H9 (cell line): Measurements from ENCODE around the gene HAUS7. TPM values are rescaled to one million over a fixed set of nuclear protein-coding genes. Genes with fewer than 3 reads are reported as not detected.

Experiments
- DNase-seq: peaks from one replicate; pipeline ENCODE4 v3.0.0-alpha.2; 2017
- H2AFZ ChIP-seq: one replicate; pipeline ENCODE4 v1.6.1; 2013; ENCODE audit warnings: mild to moderate bottlenecking, low read length, control low read depth, moderate library complexity
- H2AK5ac ChIP-seq: 2 replicates; pipeline ENCODE4 v1.6.1; 2013; ENCODE audit warnings: low read length, control low read depth, mixed read lengths; ENCODE audit not compliant: insufficient read length
- H2BK120ac ChIP-seq: one replicate; pipeline ENCODE4 v1.6.1; 2013; ENCODE audit warnings: low read depth, mild to moderate bottlenecking, low read length, control low read depth, inconsistent platforms; ENCODE audit not compliant: poor library complexity, severe bottlenecking
- H2BK12ac ChIP-seq: 2 replicates; pipeline ENCODE4 v1.6.1; 2013; ENCODE audit warnings: low read length, control low read depth, mixed read lengths, low read depth; ENCODE audit not compliant: insufficient read length
- H2BK15ac ChIP-seq: 2 replicates; pipeline ENCODE4 v1.6.1; 2013; ENCODE audit warnings: low read depth, low read length, control low read depth
- H2BK20ac ChIP-seq: one replicate; pipeline ENCODE4 v1.6.1; 2013; ENCODE audit warnings: low read depth, mild to moderate bottlenecking, low read length, control low read depth, inconsistent platforms; ENCODE audit not compliant: poor library complexity, severe bottlenecking
- H2BK5ac ChIP-seq: 2 replicates; pipeline ENCODE4 v1.6.1; 2013; ENCODE audit warnings: low read length, control low read depth, mixed read lengths; ENCODE audit not compliant: insufficient read length
- H3K14ac ChIP-seq: 2 replicates; pipeline ENCODE4 v1.6.1; 2013; ENCODE audit warnings: low read length, control low read depth; ENCODE audit not compliant: insufficient read depth
- H3K18ac ChIP-seq: 2 replicates; pipeline ENCODE4 v1.6.1; 2013; ENCODE audit warnings: low read depth, mild to moderate bottlenecking, mixed read lengths, low read length, control low read depth; ENCODE audit not compliant: insufficient read length
- H3K23ac ChIP-seq: 2 replicates; pipeline ENCODE4 v1.6.1; 2013; ENCODE audit warnings: low read length, control low read depth, mixed read lengths, low read depth; ENCODE audit not compliant: insufficient read length
- H3K23me2 ChIP-seq: 2 replicates; pipeline ENCODE4 v1.6.1; 2013; ENCODE audit warnings: low read depth, mild to moderate bottlenecking, mixed read lengths, low read length, control low read depth; ENCODE audit not compliant: insufficient read length, poor library complexity, severe bottlenecking
- H3K27ac ChIP-seq: 2 replicates; pipeline ENCODE4 v1.5.1; 2013; ENCODE audit warnings: low read length, control low read depth, mixed read lengths, low read depth; ENCODE audit not compliant: insufficient read length
- H3K27me3 ChIP-seq: 2 replicates; pipeline ENCODE4 v1.6.1; 2013; ENCODE audit warnings: low read length, control low read depth, inconsistent platforms; ENCODE audit not compliant: insufficient read depth
- H3K4ac ChIP-seq: 2 replicates; pipeline ENCODE4 v1.6.1; 2013; ENCODE audit warnings: low read depth, mild to moderate bottlenecking, control low read depth, inconsistent platforms, low read length, moderate library complexity
- H3K4me1 ChIP-seq: 2 replicates; pipeline ENCODE4 v1.6.1; 2013; ENCODE audit warnings: low read length, control low read depth, inconsistent platforms; ENCODE audit not compliant: insufficient read depth
- H3K4me2 ChIP-seq: 2 replicates; pipeline ENCODE4 v1.6.1; 2013; ENCODE audit warnings: low read length, control low read depth, mixed read lengths; ENCODE audit not compliant: insufficient read length, insufficient read depth
- H3K56ac ChIP-seq: 2 replicates; pipeline ENCODE4 v1.6.1; 2013; ENCODE audit warnings: low read depth, mild to moderate bottlenecking, mixed read lengths, low read length, control low read depth; ENCODE audit not compliant: insufficient read length
- H3K79me1 ChIP-seq: 2 replicates; pipeline ENCODE4 v1.6.1; 2013; ENCODE audit warnings: low read depth, mild to moderate bottlenecking, moderate library complexity, low read length, control low read depth, inconsistent platforms; ENCODE audit not compliant: insufficient read depth, poor library complexity, severe bottlenecking
- H3K79me2 ChIP-seq: 2 replicates; pipeline ENCODE4 v1.6.1; 2013; ENCODE audit warnings: low read length, control low read depth, inconsistent platforms; ENCODE audit not compliant: insufficient read depth
- H3K9ac ChIP-seq: 2 replicates; pipeline ENCODE4 v1.6.1; 2013; ENCODE audit warnings: low read length, control low read depth, mixed read lengths; ENCODE audit not compliant: insufficient read length; ENCODE audit errors: extremely low read depth
- H3K9me3 ChIP-seq: one replicate; pipeline ENCODE4 v1.6.1; 2013; ENCODE audit warnings: low read depth, low read length, inconsistent platforms; ENCODE audit not compliant: control insufficient read depth
- H3T11ph ChIP-seq: one replicate; pipeline ENCODE4 v1.6.1; 2013; ENCODE audit warnings: mild to moderate bottlenecking, low read length, control low read depth, inconsistent platforms
- H4K20me1 ChIP-seq: one replicate; pipeline ENCODE4 v1.6.1; 2013; ENCODE audit not compliant: control insufficient read depth, insufficient read length, insufficient read depth
- H4K5ac ChIP-seq: 2 replicates; pipeline ENCODE4 v1.6.1; 2013; ENCODE audit warnings: low read depth, mild to moderate bottlenecking, mixed read lengths, low read length, control low read depth; ENCODE audit not compliant: insufficient read length
- H4K8ac ChIP-seq: replicated peaks from 2 replicates; pipeline ENCODE4 v1.6.1; 2013; ENCODE audit warnings: low read length, control low read depth, mixed read lengths, low read depth; ENCODE audit not compliant: insufficient read length
- H4K91ac ChIP-seq: 2 replicates; pipeline ENCODE4 v1.6.1; 2013; ENCODE audit warnings: low read depth, mild to moderate bottlenecking, moderate library complexity, mixed read lengths, low read length, control low read depth; ENCODE audit not compliant: insufficient read length
- H3K27ac Mint-ChIP-seq, 3 experiments: 2 replicates in 2 of 3; 3 replicates in 1 of 3; pipeline ENCODE4 v1.8.0; 2020 to 2021; ENCODE audit warnings: mixed read lengths in 3 of 3, mild to moderate bottlenecking in 1 of 3, moderate library complexity in 1 of 3
- H3K27me3 Mint-ChIP-seq: 2 replicates; pipeline ENCODE4 v1.8.0; 2021; ENCODE audit warnings: low read depth, mild to moderate bottlenecking, moderate library complexity, mixed read lengths
- H3K36me3 Mint-ChIP-seq, 3 experiments: 2 replicates in 2 of 3; 3 replicates in 1 of 3; pipeline ENCODE4 v1.8.0; 2020 to 2021; ENCODE audit warnings: low read depth in 3 of 3, mixed read lengths in 3 of 3; ENCODE audit not compliant: insufficient read depth in 1 of 3
- H3K4me1 Mint-ChIP-seq, 2 experiments: 2 replicates each; pipeline ENCODE4 v1.8.0; 2020; ENCODE audit warnings: mixed read lengths in 2 of 2
- H3K4me3 Mint-ChIP-seq, 2 experiments: 2 replicates in 1 of 2; 3 replicates in 1 of 2; pipeline ENCODE4 v1.8.0; 2020 to 2021; ENCODE audit warnings: mild to moderate bottlenecking in 2 of 2, mixed read lengths in 2 of 2, moderate library complexity in 1 of 2
- H3K9me3 Mint-ChIP-seq, 2 experiments: 2 replicates in 1 of 2; 3 replicates in 1 of 2; pipeline ENCODE4 v1.8.0; 2020; ENCODE audit warnings: mild to moderate bottlenecking in 2 of 2, mixed read lengths in 2 of 2, moderate library complexity in 1 of 2
- WGBS: extraction: QIAGEN DNeasy Blood & Tissue Kit; methylation state at CpG from one replicate; pipeline ENCODE4 v1.1.7; 2013; ENCODE audit warnings: missing lambda C conversion rate, low lambda C conversion rate, mixed read lengths; ENCODE audit not compliant: insufficient read length; ENCODE audit errors: extremely low coverage; 5-methylcytosine and 5-hydroxymethylcytosine counted together
- total RNA-seq: library from RNA; stranded (reverse); gene quantifications from 2 replicates; pipeline ENCODE4 v1.2.1, GENCODE V29; 2021
- TF ChIP-seq, protein P1 (sequence below): fragments of 200-600 bp; sonication (generic); conservative IDR thresholded peaks from 3 replicates; pipeline ENCODE4 v1.8.0; 2021; ENCODE audit warnings: antibody characterized with exemption, mild to moderate bottlenecking

Gene HAUS7
- total RNA-seq, 1 experiment from 2014 or later, result 45.3 TPM

GRCh38 chrX:153446636-153446936, 23.8 kb downstream of the HAUS7 start:
- H4K8ac ChIP-seq, result no peak overlapping the region
- no peak overlapping the region for H2BK5ac ChIP-seq
- DNase-seq, result no peak
- no peak overlapping the region for H3K9ac ChIP-seq
- TF ChIP-seq, protein P1, sequence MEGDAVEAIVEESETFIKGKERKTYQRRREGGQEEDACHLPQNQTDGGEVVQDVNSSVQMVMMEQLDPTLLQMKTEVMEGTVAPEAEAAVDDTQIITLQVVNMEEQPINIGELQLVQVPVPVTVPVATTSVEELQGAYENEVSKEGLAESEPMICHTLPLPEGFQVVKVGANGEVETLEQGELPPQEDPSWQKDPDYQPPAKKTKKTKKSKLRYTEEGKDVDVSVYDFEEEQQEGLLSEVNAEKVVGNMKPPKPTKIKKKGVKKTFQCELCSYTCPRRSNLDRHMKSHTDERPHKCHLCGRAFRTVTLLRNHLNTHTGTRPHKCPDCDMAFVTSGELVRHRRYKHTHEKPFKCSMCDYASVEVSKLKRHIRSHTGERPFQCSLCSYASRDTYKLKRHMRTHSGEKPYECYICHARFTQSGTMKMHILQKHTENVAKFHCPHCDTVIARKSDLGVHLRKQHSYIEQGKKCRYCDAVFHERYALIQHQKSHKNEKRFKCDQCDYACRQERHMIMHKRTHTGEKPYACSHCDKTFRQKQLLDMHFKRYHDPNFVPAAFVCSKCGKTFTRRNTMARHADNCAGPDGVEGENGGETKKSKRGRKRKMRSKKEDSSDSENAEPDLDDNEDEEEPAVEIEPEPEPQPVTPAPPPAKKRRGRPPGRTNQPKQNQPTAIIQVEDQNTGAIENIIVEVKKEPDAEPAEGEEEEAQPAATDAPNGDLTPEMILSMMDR, result no peak
- no peak overlapping the region for H2BK120ac ChIP-seq
- no peak overlapping the region for H3K14ac ChIP-seq
- no peaks in the 10 kb centered on the region for H3K79me1 ChIP-seq
- no peak overlapping the region for H2BK20ac ChIP-seq
- no peak overlapping the region for H3K27ac Mint-ChIP-seq
- no peak overlapping the region for H3K23ac ChIP-seq
- WGBS, result no CpG with 5 or more reads among the region's 10 CpGs
- peaks cover 49 to 66% of the 10 kb centered on the region in 2 experiments for H3K9me3 Mint-ChIP-seq
- no peak overlapping the region for H4K5ac ChIP-seq
- no peaks in the 10 kb centered on the region for H3K4me1 Mint-ChIP-seq
- H3K4me1 ChIP-seq, result no peaks in the 10 kb centered on the region
- H4K91ac ChIP-seq, result no peak overlapping the region
- H3K79me2 ChIP-seq, result no peaks in the 10 kb centered on the region
- H3K9me3 ChIP-seq, result peaks cover 20% of the 10 kb centered on the region
- no peak overlapping the region for H3K18ac ChIP-seq
- H3K36me3 Mint-ChIP-seq, result peaks cover 10 to 16% (median 15%) of the 10 kb centered on the region in 3 experiments; a peak in 5 of 7 replicates
- H3K4me2 ChIP-seq, result no peak overlapping the region
- no peak overlapping the region for H3K27ac ChIP-seq
- H3K4me3 Mint-ChIP-seq, result no peak overlapping the region
- H3K23me2 ChIP-seq, result no peaks in the 10 kb centered on the region
- H2BK12ac ChIP-seq, result no peak overlapping the region
- peaks cover 1% of the 10 kb centered on the region; the same call in 1 of the 2 replicates for H3K27me3 Mint-ChIP-seq
- no peaks in the 10 kb centered on the region for H3K27me3 ChIP-seq
- H4K20me1 ChIP-seq, result no peaks in the 10 kb centered on the region
- no peak overlapping the region for H3K56ac ChIP-seq
- no peak overlapping the region for H2AFZ ChIP-seq
- no peak overlapping the region for H3T11ph ChIP-seq
- no peak overlapping the region for H3K4ac ChIP-seq
- H2BK15ac ChIP-seq, result no peak overlapping the region
- no peak overlapping the region for H2AK5ac ChIP-seq
